ENCODE measurements around the gene RET. TPM values are rescaled to one million over a fixed set of nuclear protein-coding genes. Genes with fewer than 3 reads are reported as not detected.

Gene RET
- total RNA-seq, 3 donors from 2014 or later (not counting 1 experiment from before 2014, with no cell fraction given), result 0.16 TPM; not detected in 2

- Mint-ChIP-seq H3K27ac (no peak overlapping the region), H3K9me3 (no peaks in the 10 kb centered on the region), H3K27me3 (ENCODE audit: low read depth in 2 of 2) (peaks cover 6 to 8% of the 10 kb centered on the region in 2 donors), H3K4me1 (no peaks in the 10 kb centered on the region), H3K36me3 (no peaks in the 10 kb centered on the region), H3K4me3 (no peak overlapping the region)
- H3K27ac ChIP-seq (ENCODE audit: low read length), result no peak overlapping the region
- WGBS (ENCODE audit: insufficient coverage), result 85% methylated on average over 5 of the region's 5 CpGs
- no peaks in the 10 kb centered on the region for H3K27me3 ChIP-seq (ENCODE audit: control insufficient read depth, insufficient read depth, low read length)
- DNase-seq, result peak in 1 of 2 donors; percentile 10
- intact Hi-C loops (cut with micrococcal nuclease), result no loop called here
- no peaks in the 10 kb centered on the region for H3K36me3 ChIP-seq (ENCODE audit: control insufficient read depth, insufficient read depth, low read length)
- H3K4me3 ChIP-seq (ENCODE audit: low read length), result no peak overlapping the region
- ATAC-seq, result no peak
- H3K4me1 ChIP-seq (ENCODE audit: control insufficient read depth, insufficient read depth, low read length), result no peaks in the 10 kb centered on the region
- no peak for TF ChIP-seq CTCF (IDR thresholded peaks at IDR 0.05)
- no peaks in the 10 kb centered on the region for H3K9me3 ChIP-seq (ENCODE audit: control insufficient read depth, insufficient read depth, low read length)
Measured at GRCh38 chr10:43048301-43049051, 28.4 kb upstream of the RET start.

GRCh38 chr10:43049081-43049551 lies 27.8 kb upstream of the RET start:
- H3K27me3 ChIP-seq (ENCODE audit: control insufficient read depth, insufficient read depth, low read length), result no peaks in the 10 kb centered on the region
- no peak overlapping the region for H3K27ac ChIP-seq (ENCODE audit: low read length)
- ATAC-seq (no peak), DNase-seq (no peak)
- H3K4me3 Mint-ChIP-seq, result no peak overlapping the region
- no peaks in the 10 kb centered on the region for H3K4me1 Mint-ChIP-seq
- intact Hi-C loops (cut with micrococcal nuclease), result no loop called here
- H3K4me1 ChIP-seq (ENCODE audit: control insufficient read depth, insufficient read depth, low read length), result no peaks in the 10 kb centered on the region
- no peaks in the 10 kb centered on the region for H3K36me3 Mint-ChIP-seq
- no peaks in the 10 kb centered on the region for H3K9me3 ChIP-seq (ENCODE audit: control insufficient read depth, insufficient read depth, low read length)
- TF ChIP-seq CTCF (IDR thresholded peaks at IDR 0.05), result no peak
- 85% methylated on average over 10 of the region's 10 CpGs for WGBS (ENCODE audit: insufficient coverage)
- H3K4me3 ChIP-seq (ENCODE audit: low read length), result no peak overlapping the region
- no peak overlapping the region for H3K27ac Mint-ChIP-seq
- no peaks in the 10 kb centered on the region for H3K36me3 ChIP-seq (ENCODE audit: control insufficient read depth, insufficient read depth, low read length)
- no peaks in the 10 kb centered on the region for H3K9me3 Mint-ChIP-seq
- peaks cover 6 to 15% of the 10 kb centered on the region in 2 donors for H3K27me3 Mint-ChIP-seq (ENCODE audit: low read depth in 2 of 2)

- TF ChIP-seq CTCF (IDR thresholded peaks at IDR 0.05), result no peak
- H3K27me3 ChIP-seq (ENCODE audit: control insufficient read depth, insufficient read depth, low read length), result no peaks in the 10 kb centered on the region
- H3K36me3 ChIP-seq (ENCODE audit: control insufficient read depth, insufficient read depth, low read length), result no peaks in the 10 kb centered on the region
- Mint-ChIP-seq H3K36me3 (no peaks in the 10 kb centered on the region), H3K4me3 (no peak overlapping the region), H3K27ac (no peak overlapping the region), H3K9me3 (no peaks in the 10 kb centered on the region), H3K4me1 (no peaks in the 10 kb centered on the region), H3K27me3 (ENCODE audit: low read depth in 2 of 2) (peaks cover 6 to 15% of the 10 kb centered on the region in 2 donors)
- H3K4me3 ChIP-seq (ENCODE audit: low read length), result no peak overlapping the region
- H3K27ac ChIP-seq (ENCODE audit: low read length), result no peak overlapping the region
- intact Hi-C loops (cut with micrococcal nuclease), result no loop called here
- DNase-seq (no peak), ATAC-seq (no peak)
- H3K9me3 ChIP-seq (ENCODE audit: control insufficient read depth, insufficient read depth, low read length), result no peaks in the 10 kb centered on the region
- H3K4me1 ChIP-seq (ENCODE audit: control insufficient read depth, insufficient read depth, low read length), result no peaks in the 10 kb centered on the region
Measured at GRCh38 chr10:43050011-43050410, 26.9 kb upstream of the RET start.

- Mint-ChIP-seq H3K27ac (no peak overlapping the region), H3K4me3 (no peak overlapping the region), H3K4me1 (no peaks in the 10 kb centered on the region), H3K27me3 (ENCODE audit: low read depth in 2 of 2) (peaks cover 16 to 29% of the 10 kb centered on the region in 2 donors), H3K9me3 (no peaks in the 10 kb centered on the region), H3K36me3 (no peaks in the 10 kb centered on the region)
- Histone ChIP-seq H3K4me3 (ENCODE audit: low read length) (no peak overlapping the region), H3K27me3 (ENCODE audit: control insufficient read depth, insufficient read depth, low read length) (no peaks in the 10 kb centered on the region), H3K36me3 (ENCODE audit: control insufficient read depth, insufficient read depth, low read length) (no peaks in the 10 kb centered on the region), H3K4me1 (ENCODE audit: control insufficient read depth, insufficient read depth, low read length) (no peaks in the 10 kb centered on the region), H3K9me3 (ENCODE audit: control insufficient read depth, insufficient read depth, low read length) (no peaks in the 10 kb centered on the region), H3K27ac (ENCODE audit: low read length) (no peak overlapping the region)
- intact Hi-C loops (cut with micrococcal nuclease), result no loop called here
- WGBS (ENCODE audit: insufficient coverage), result 81% methylated on average over 6 of the region's 8 CpGs
- DNase-seq (no peak), ATAC-seq (no peak)
- no peak for TF ChIP-seq CTCF (IDR thresholded peaks at IDR 0.05)
Measured at GRCh38 chr10:43053825-43054224, 23.0 kb upstream of the RET start.
